ENCODE data around the gene GALNTL6. TPM values are rescaled to one million over a fixed set of nuclear protein-coding genes. Genes with fewer than 3 reads are reported as not detected.

Gene GALNTL6
- total RNA-seq, 1 experiment from 2014 or later = not detected

DNA sequence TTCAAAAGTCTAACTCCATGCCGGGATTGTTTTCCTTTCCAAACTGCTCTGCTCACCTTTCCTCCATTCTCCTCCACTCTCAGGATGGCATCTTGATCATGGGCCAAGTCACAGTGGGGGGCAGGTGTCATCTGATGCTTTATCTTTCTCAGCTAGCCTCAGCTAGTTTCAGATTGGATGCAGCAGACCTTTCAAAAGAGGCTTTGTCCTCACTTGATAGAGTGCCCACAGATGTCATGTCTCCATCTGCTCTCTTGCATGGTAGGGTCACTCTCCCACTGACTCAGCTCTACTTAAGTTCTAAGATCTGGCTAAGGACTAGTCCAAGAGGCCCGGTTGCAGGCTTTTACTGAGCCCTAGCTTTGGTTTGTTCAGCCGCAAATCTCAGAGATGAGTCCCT is 1013.7 kb downstream of the GALNTL6 start:
- Histone ChIP-seq H3K4me2 (no peak overlapping the region), H3K4me3 (no peak overlapping the region), H4K20me1 (ENCODE audit: insufficient read depth) (no peaks in the 10 kb centered on the region), H3K79me2 (ENCODE audit: low read depth) (no peaks in the 10 kb centered on the region), H3K4me1 (replicated peaks; ENCODE audit: insufficient read depth) (no peaks in the 10 kb centered on the region), H3K27me3 (ENCODE audit: insufficient read depth, low read depth) (no peaks in the 10 kb centered on the region), H2AFZ (no peak overlapping the region), H3K27ac (no peak overlapping the region), H3K9me2 (ENCODE audit: insufficient read depth) (no peaks in the 10 kb centered on the region), H3K36me3 (ENCODE audit: low read depth) (no peaks in the 10 kb centered on the region), H3K9me3 (ENCODE audit: insufficient read depth, low read depth) (no peaks in the 10 kb centered on the region), H3F3A (ENCODE audit: insufficient read depth, low read depth) (no peaks in the 10 kb centered on the region)
- TF ChIP-seq EZH2 (IDR thresholded peaks at IDR 0.05; ENCODE audit: low read depth) = no peak
- no peak for TF ChIP-seq CTCF (conservative IDR thresholded peaks at IDR 0.05)
- ChIA-PET CTCF (no interaction called here), POLR2A (ENCODE audit: unreplicated experiment) (no interaction called here)
- intact Hi-C loops (cut with micrococcal nuclease; ENCODE audit: unreplicated experiment) = no loop called here
- no peak for DNase-seq
- BruUV-seq (replicated peaks) = no TSS peak

- DNase-seq = no peak
- no peaks in the 10 kb centered on the region for H3K9me3 ChIP-seq (ENCODE audit: insufficient read depth, low read depth)
- H3K4me2 ChIP-seq = no peak overlapping the region
- no peaks in the 10 kb centered on the region for H3K79me2 ChIP-seq (ENCODE audit: low read depth)
- no peaks in the 10 kb centered on the region for H3K4me1 ChIP-seq (replicated peaks; ENCODE audit: insufficient read depth)
- no peaks in the 10 kb centered on the region for H3F3A ChIP-seq (ENCODE audit: insufficient read depth, low read depth)
- H3K27me3 ChIP-seq (ENCODE audit: insufficient read depth, low read depth) = no peaks in the 10 kb centered on the region
- CTCF ChIA-PET = no interaction called here
- H3K36me3 ChIP-seq (ENCODE audit: low read depth) = no peaks in the 10 kb centered on the region
- no peak overlapping the region for H3K27ac ChIP-seq
- no peak overlapping the region for H3K4me3 ChIP-seq
- BruUV-seq (replicated peaks) = no TSS peak
- TF ChIP-seq CTCF (conservative IDR thresholded peaks at IDR 0.05) (peak; percentile 70), EZH2 (IDR thresholded peaks at IDR 0.05; ENCODE audit: low read depth) (no peak)
- POLR2A ChIA-PET (ENCODE audit: unreplicated experiment) = no interaction called here
- H2AFZ ChIP-seq = no peak overlapping the region
- intact Hi-C loops (cut with micrococcal nuclease; ENCODE audit: unreplicated experiment) = loop anchor here (10.0 kb wide), 1 partner anchor 424 kb away; no protein-coding TSS in a partner anchor
- no peaks in the 10 kb centered on the region for H3K9me2 ChIP-seq (ENCODE audit: insufficient read depth)
- no peaks in the 10 kb centered on the region for H4K20me1 ChIP-seq (ENCODE audit: insufficient read depth)
These were observed 1017.1 kb downstream of the GALNTL6 start for GRCh38 chr4:172830295-172830764.

GRCh38 chr4:172836661-172837060 is 1023.5 kb downstream of the GALNTL6 start:
- Histone ChIP-seq H3K27me3 (ENCODE audit: insufficient read depth, low read depth) (no peaks in the 10 kb centered on the region), H3K79me2 (ENCODE audit: low read depth) (no peaks in the 10 kb centered on the region), H3K4me3 (no peak overlapping the region), H3K9me3 (ENCODE audit: insufficient read depth, low read depth) (no peaks in the 10 kb centered on the region), H3K27ac (no peak overlapping the region), H3F3A (ENCODE audit: insufficient read depth, low read depth) (no peaks in the 10 kb centered on the region), H3K4me1 (replicated peaks; ENCODE audit: insufficient read depth) (no peaks in the 10 kb centered on the region), H2AFZ (no peak overlapping the region), H4K20me1 (ENCODE audit: insufficient read depth) (no peaks in the 10 kb centered on the region), H3K4me2 (no peak overlapping the region), H3K36me3 (ENCODE audit: low read depth) (no peaks in the 10 kb centered on the region), H3K9me2 (ENCODE audit: insufficient read depth) (no peaks in the 10 kb centered on the region)
- TF ChIP-seq CTCF (conservative IDR thresholded peaks at IDR 0.05) = no peak
- no peak for TF ChIP-seq EZH2 (IDR thresholded peaks at IDR 0.05; ENCODE audit: low read depth)
- no TSS peak for BruUV-seq (replicated peaks)
- no peak for DNase-seq
- POLR2A ChIA-PET (ENCODE audit: unreplicated experiment) = no interaction called here
- intact Hi-C loops (cut with micrococcal nuclease; ENCODE audit: unreplicated experiment) = loop anchor here (10.0 kb wide), 1 partner anchor 418 kb away; no protein-coding TSS in a partner anchor
- CTCF ChIA-PET = no interaction called here
